H1 (cell line): ENCODE measurements around the gene CLEC14A. TPM values are rescaled to one million over a fixed set of nuclear protein-coding genes. Genes with fewer than 3 reads are reported as not detected.

Source experiments
- CTCF ChIA-PET: fragments of 300-600 bp; sonication (Branson Sonifier 250); formaldehyde crosslinking; loops from one replicate; lab custom pipeline; 2021; ENCODE audit not compliant: partially characterized antibody; lab: Charles Lee
- POLR2A ChIA-PET: fragments of 300-600 bp; sonication (Branson Sonifier 250); formaldehyde crosslinking; loops from one replicate; lab custom pipeline; 2021; ENCODE audit warnings: inconsistent platforms; ENCODE audit not compliant: partially characterized antibody; lab: Charles Lee
- DNase-seq, 2 experiments: peaks; one replicate each; pipeline versions ENCODE4 v3.0.0 to v3.0.0-alpha.2; 2010 to 2022; ENCODE audit warnings: low spot score in 2 of 2, low read depth in 1 of 2, mixed read lengths in 1 of 2
- FAIRE-seq: peaks from 2 replicates; lab custom pipeline; 2011; peaks lifted over from hg19 to GRCh38; lab: Jason Lieb, UNC
- H2AFZ ChIP-seq: 2 replicates; pipeline ENCODE4 v1.8.1; 2012; ENCODE audit warnings: low read length, inconsistent platforms
- H2AK5ac ChIP-seq: 2 replicates; pipeline ENCODE4 v1.6.1; 2013; ENCODE audit warnings: low read depth, low read length
- H2BK120ac ChIP-seq: replicated peaks from 2 replicates; pipeline ENCODE3; 2013; ENCODE audit warnings: low read depth, low read length, inconsistent platforms
- H2BK12ac ChIP-seq: 2 replicates; pipeline ENCODE4 v1.6.1; 2013; ENCODE audit warnings: low read depth, low read length
- H2BK15ac ChIP-seq: 2 replicates; pipeline ENCODE4 v1.6.1; 2013; ENCODE audit warnings: low read length
- H2BK20ac ChIP-seq: 2 replicates; pipeline ENCODE4 v1.6.1; 2013; ENCODE audit warnings: low read length
- H2BK5ac ChIP-seq: 2 replicates; pipeline ENCODE4 v1.6.1; 2013; ENCODE audit warnings: low read depth, low read length
- H3K14ac ChIP-seq: 2 replicates; pipeline ENCODE4 v1.6.1; 2013; ENCODE audit warnings: inconsistent platforms; ENCODE audit not compliant: insufficient read length
- H3K18ac ChIP-seq: 2 replicates; pipeline ENCODE4 v1.6.1; 2013; ENCODE audit warnings: low read length; ENCODE audit errors: extremely low read depth
- H3K23ac ChIP-seq: 2 replicates; pipeline ENCODE4 v1.6.1; 2013; ENCODE audit warnings: inconsistent platforms; ENCODE audit not compliant: insufficient read length
- H3K23me2 ChIP-seq: 2 replicates; pipeline ENCODE4 v1.6.1; 2013; ENCODE audit warnings: low read depth, low read length
- H3K27ac ChIP-seq: 2 replicates; pipeline ENCODE4 v1.6.1; 2011; ENCODE audit warnings: low read depth, low read length, inconsistent platforms
- H3K27me3 ChIP-seq, 4 experiments: replicated peaks in 1 of 4; 1 replicate in 1 of 4; 2 replicates in 3 of 4; pipeline versions ENCODE4 v1.6.1 to v1.8.1; 2011 to 2013; ENCODE audit warnings: low read length in 3 of 4, mild to moderate bottlenecking in 3 of 4, inconsistent platforms in 2 of 4, mixed read lengths in 2 of 4, moderate library complexity in 1 of 4; ENCODE audit not compliant: control insufficient read depth in 3 of 4, insufficient read depth in 3 of 4; ENCODE audit errors: extremely low read depth in 1 of 4
- H3K36me3 ChIP-seq, 4 experiments: 2 replicates each; pipeline versions ENCODE4 v1.6.1 to v1.8.1; 2011 to 2013; ENCODE audit warnings: mild to moderate bottlenecking in 4 of 4, low read length in 3 of 4, moderate library complexity in 2 of 4, control low read depth in 1 of 4, inconsistent platforms in 1 of 4; ENCODE audit not compliant: insufficient read depth in 4 of 4, control insufficient read depth in 2 of 4
- H3K4ac ChIP-seq: replicated peaks from 2 replicates; pipeline ENCODE3; 2013; ENCODE audit warnings: low read length, low read depth, mixed read lengths, inconsistent platforms; ENCODE audit not compliant: insufficient read length
- H3K4me1 ChIP-seq, 4 experiments: replicated peaks in 1 of 4; 1 replicate in 1 of 4; 2 replicates in 3 of 4; pipeline versions ENCODE4 v1.6.1 to v1.8.1; 2011 to 2013; ENCODE audit warnings: low read length in 3 of 4, inconsistent platforms in 2 of 4, mixed read lengths in 1 of 4; ENCODE audit not compliant: insufficient read depth in 4 of 4, control insufficient read depth in 3 of 4
- H3K4me2 ChIP-seq, 2 experiments: 2 replicates each; pipeline versions ENCODE4 v1.6.1 to v1.8.1; 2011 to 2013; ENCODE audit warnings: low read depth in 2 of 2, low read length in 2 of 2, control low read depth in 1 of 2, inconsistent platforms in 1 of 2, mild to moderate bottlenecking in 1 of 2; ENCODE audit not compliant: insufficient read depth in 1 of 2
- H3K4me3 ChIP-seq, 4 experiments: fragments of 200-600, 300-600 bp in 1 of 4; sonication (generic), shearing (Covaris generic), sonication (Bioruptor Twin) in 1 of 4; 2 replicates each; pipeline versions ENCODE4 v1.5.1 to v1.8.1; 2011 to 2016; ENCODE audit warnings: low read length in 4 of 4, low read depth in 3 of 4, control low read depth in 2 of 4, inconsistent platforms in 2 of 4, mild to moderate bottlenecking in 2 of 4, mixed read lengths in 1 of 4, moderate library complexity in 1 of 4; ENCODE audit not compliant: insufficient read depth in 2 of 4; ENCODE audit errors: extremely low read depth in 1 of 4
- H3K56ac ChIP-seq: replicated peaks from 2 replicates; pipeline ENCODE3; 2013; ENCODE audit warnings: low read depth, mild to moderate bottlenecking, mixed read lengths, low read length, inconsistent platforms; ENCODE audit not compliant: insufficient read length
- H3K79me1 ChIP-seq: 2 replicates; pipeline ENCODE4 v1.6.1; 2013; ENCODE audit warnings: low read depth, low read length, control low read depth
- H3K79me2 ChIP-seq, 2 experiments: 2 replicates each; pipeline versions ENCODE4 v1.6.1 to v1.8.1; 2012 to 2013; ENCODE audit warnings: low read length in 2 of 2, mild to moderate bottlenecking in 2 of 2, inconsistent platforms in 1 of 2; ENCODE audit not compliant: insufficient read depth in 2 of 2, control insufficient read depth in 1 of 2
- H3K9ac ChIP-seq, 4 experiments: replicated peaks in 1 of 4; 1 replicate in 1 of 4; 2 replicates in 3 of 4; pipeline versions ENCODE4 v1.6.1 to v1.8.1; 2011 to 2013; ENCODE audit warnings: low read depth in 3 of 4, low read length in 3 of 4, control low read depth in 2 of 4, mild to moderate bottlenecking in 2 of 4, moderate library complexity in 2 of 4, inconsistent platforms in 1 of 4; ENCODE audit errors: extremely low read depth in 1 of 4
- H3K9me3 ChIP-seq, 2 experiments: 2 replicates each; pipeline versions ENCODE4 v1.6.1 to v1.8.1; 2012 to 2013; ENCODE audit warnings: mild to moderate bottlenecking in 2 of 2, moderate library complexity in 2 of 2, control low read depth in 1 of 2, inconsistent platforms in 1 of 2, low read depth in 1 of 2, low read length in 1 of 2, mixed read lengths in 1 of 2; ENCODE audit not compliant: insufficient read depth in 2 of 2
- H4K20me1 ChIP-seq, 2 experiments: replicated peaks in 1 of 2; 2 replicates each; pipeline versions ENCODE3 to v1.8.1; 2011 to 2013; ENCODE audit warnings: inconsistent platforms in 2 of 2, low read length in 2 of 2, mild to moderate bottlenecking in 1 of 2; ENCODE audit not compliant: insufficient read depth in 2 of 2, control insufficient read depth in 1 of 2
- H4K5ac ChIP-seq: 2 replicates; pipeline ENCODE4 v1.6.1; 2013; ENCODE audit warnings: low read length, low read depth, mixed read lengths, inconsistent platforms; ENCODE audit not compliant: insufficient read length
- H4K8ac ChIP-seq: 2 replicates; pipeline ENCODE4 v1.8.0; 2013; ENCODE audit warnings: mild to moderate bottlenecking, moderate library complexity, low read length, inconsistent platforms; ENCODE audit not compliant: insufficient read depth; ENCODE audit errors: extremely low read depth
- H4K91ac ChIP-seq: replicated peaks from 2 replicates; pipeline ENCODE3; 2013; ENCODE audit warnings: low read length, mixed read lengths, inconsistent platforms; ENCODE audit not compliant: insufficient read length
- CBX8 ChIP-seq: fragments of 300-800, 300-1000 bp; sonication (generic); IDR thresholded peaks from 2 replicates; pipeline ENCODE4 v1.7.1; 2016; ENCODE audit warnings: low read depth, low read length, borderline replicate concordance
- CHD1 ChIP-seq: IDR thresholded peaks from 2 replicates; pipeline ENCODE4 v1.6.1; 2012; ENCODE audit warnings: low read depth, low read length, improper control_type of control experiment
- CHD2 ChIP-seq: IDR thresholded peaks from 2 replicates; pipeline ENCODE4 v1.6.1; 2012; ENCODE audit warnings: low read length, improper control_type of control experiment
- CREB1 ChIP-seq: IDR thresholded peaks from 2 replicates; pipeline ENCODE4 v1.6.1; 2012; ENCODE audit warnings: inconsistent platforms
- CTBP2 ChIP-seq: IDR thresholded peaks from 2 replicates; pipeline ENCODE4 v1.7.0; 2011; ENCODE audit warnings: borderline replicate concordance, mild to moderate bottlenecking, moderate library complexity, mixed read lengths, low read length; ENCODE audit not compliant: insufficient read depth, insufficient read length
- JUND ChIP-seq: IDR thresholded peaks from 2 replicates; pipeline ENCODE4 v1.6.1; 2011; ENCODE audit warnings: mild to moderate bottlenecking, improper control_type of control experiment, low read length
- RAD21 ChIP-seq, 2 experiments: IDR thresholded peaks in 1 of 2; conservative IDR thresholded peaks in 1 of 2; 2 replicates each; pipeline ENCODE4 v1.6.1; 2011; ENCODE audit warnings: low read depth in 2 of 2, low read length in 2 of 2, improper control_type of control experiment in 1 of 2, inconsistent platforms in 1 of 2, mild to moderate bottlenecking in 1 of 2, moderate library complexity in 1 of 2
- SAP30 ChIP-seq: fragments of 300-600 bp; sonication (generic); IDR thresholded peaks from 2 replicates; pipeline ENCODE4 v1.7.1; 2012; ENCODE audit warnings: low read length, moderate library complexity, mild to moderate bottlenecking, inconsistent platforms; ENCODE audit not compliant: insufficient read depth, insufficient replicate concordance
- SIN3A ChIP-seq, 2 experiments: IDR thresholded peaks in 1 of 2; conservative IDR thresholded peaks in 1 of 2; 2 replicates each; pipeline ENCODE4 v1.6.1; 2011 to 2012; ENCODE audit warnings: low read length in 2 of 2, improper control_type of control experiment in 1 of 2, low read depth in 1 of 2, mild to moderate bottlenecking in 1 of 2
- SP1 ChIP-seq: IDR thresholded peaks from 2 replicates; pipeline ENCODE4 v1.6.1; 2011; ENCODE audit warnings: low read depth, low read length
- WGBS, 2 experiments: shearing (Covaris generic) in 1 of 2; methylation state at CpG; one replicate each; pipeline versions ENCODE4 v1.1.6 to v1.1.7; 2013 to 2015; ENCODE audit warnings: low lambda C conversion rate in 2 of 2, mixed read lengths in 2 of 2, inconsistent platforms in 1 of 2, low coverage in 1 of 2, missing lambda C conversion rate in 1 of 2; ENCODE audit not compliant: insufficient replicate concordance in 2 of 2, insufficient coverage in 1 of 2, insufficient read length in 1 of 2; ENCODE audit errors: extremely low coverage in 1 of 2, missing lambda C conversion rate in 1 of 2; 5-methylcytosine and 5-hydroxymethylcytosine counted together
- polyA plus RNA-seq, 7 experiments: library from polyadenylated mRNA; depleted of rRNA in 3 of 7; stranded (reverse) in 5 of 7; unstranded in 2 of 7; fragments of >200 nt in 5 of 7; fragments of 200-250 nt in 2 of 7; gene quantifications; 1 replicate in 5 of 7; 2 replicates in 1 of 7; 4 replicates in 1 of 7; pipeline versions ENCODE4 v1.2.1 to v1.2.3, GENCODE V29; 2011 to 2013; ENCODE audit warnings: missing spikeins in 2 of 7, mixed read lengths in 2 of 7
- total RNA-seq: library from RNA; stranded (reverse); fragmentation: NEBNext Ultra II Directional; extraction: Animal tissue kit (Norgen Biotek cat#: 25700); gene quantifications from 2 replicates; pipeline ENCODE4 v1.2.1, GENCODE V29; 2021
- TF ChIP-seq, protein P1 (sequence below): IDR thresholded peaks from 2 replicates; pipeline ENCODE4 v1.6.1; 2012; ENCODE audit warnings: inconsistent platforms
- TF ChIP-seq, protein P2 (sequence below): IDR thresholded peaks from 2 replicates; pipeline ENCODE4 v1.6.1; 2011; ENCODE audit warnings: low read depth, mild to moderate bottlenecking, low read length; ENCODE audit not compliant: insufficient read depth

Gene CLEC14A
- total and polyA plus RNA-seq, 2 of the 8 experiments (the other 6 are each of a cell fraction or from before 2014, with no cell fraction given): 0.09 to 0.13 TPM

DNA sequence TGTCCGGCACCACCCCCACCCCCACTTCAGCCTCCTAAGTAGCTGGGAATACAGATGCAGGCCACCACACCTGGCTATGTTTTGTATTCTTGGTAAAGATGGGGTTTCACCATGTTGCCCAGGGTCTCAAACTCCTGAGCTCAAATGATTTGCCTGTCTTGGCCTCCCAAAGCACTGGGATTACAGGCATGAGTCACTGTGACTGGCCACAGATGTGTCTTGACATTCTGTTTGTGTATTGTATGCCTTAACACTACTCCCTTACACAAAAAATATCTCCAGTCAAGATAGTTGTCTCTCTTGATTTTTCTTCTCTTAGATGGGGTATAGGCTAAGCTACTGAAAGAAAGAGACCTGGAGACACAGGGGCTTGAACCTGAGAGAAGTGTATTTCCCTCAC, 17.6 kb downstream of the CLEC14A start:
- Histone ChIP-seq H2AFZ (no peak overlapping the region), H3K56ac (no peak overlapping the region), H3K4me3 (no peak overlapping the region), H4K8ac (no peak overlapping the region), H4K91ac (no peak overlapping the region), H3K4me2 (no peak overlapping the region), H3K18ac (no peak overlapping the region), H3K4ac (no peak overlapping the region), H3K23ac (no peak overlapping the region), H2BK20ac (no peak overlapping the region), H2AK5ac (no peak overlapping the region), H3K36me3 (no peaks in the 10 kb centered on the region), H2BK12ac (no peak overlapping the region), H4K5ac (no peak overlapping the region), H3K9ac (no peak overlapping the region), H3K4me1 (no peaks in the 10 kb centered on the region), H2BK120ac (no peak overlapping the region), H3K27ac (no peak overlapping the region), H3K79me2 (no peaks in the 10 kb centered on the region), H3K9me3 (no peaks in the 10 kb centered on the region), H3K79me1 (no peaks in the 10 kb centered on the region), H3K27me3 (peaks cover 0 to 4% (median 2%) of the 10 kb centered on the region in 4 experiments; a peak in 4 of 7 replicates), H3K14ac (no peak overlapping the region), H3K23me2 (no peaks in the 10 kb centered on the region), H2BK5ac (no peak overlapping the region), H4K20me1 (no peaks in the 10 kb centered on the region), H2BK15ac (no peak overlapping the region)
- 86% methylated on average over 1 of the region's 1 CpG; no CpG with 5 or more reads in 1 of the 2 experiments for whole genome bisulfite sequencing, 2 experiments
- DNase-seq (no peak), FAIRE-seq (no peak)
- CTCF ChIA-PET: interaction anchor here (0.7 to 2.9 kb wide), 4 partner anchors 11 to 421 kb away, joined by 3 to 8 read pairs (median 4); no protein-coding TSS in a partner anchor
- POLR2A ChIA-PET: interaction anchor here (0.7 to 2.1 kb wide), 2 partner anchors 15 to 30 kb away, joined by 4 to 5 read pairs; partner anchors contain the start of gene SSTR1
- TF ChIP-seq JUND (no peak), CREB1 (no peak), CBX8 (no peak), SP1 (no peak), CHD2 (no peak), CTBP2 (no peak), CHD1 (no peak), SAP30 (no peak), SIN3A (conservative IDR thresholded peaks at IDR 0.05 in 1 of 2, IDR thresholded peaks at IDR 0.05 in 1 of 2; ENCODE audit: low read depth in 1 of 2, low read length in 2 of 2) (no peak), RAD21 (IDR thresholded peaks at IDR 0.05 in 1 of 2, conservative IDR thresholded peaks at IDR 0.05 in 1 of 2; ENCODE audit: low read depth in 2 of 2, low read length in 2 of 2) (no peak)
- TF ChIP-seq, protein P1, sequence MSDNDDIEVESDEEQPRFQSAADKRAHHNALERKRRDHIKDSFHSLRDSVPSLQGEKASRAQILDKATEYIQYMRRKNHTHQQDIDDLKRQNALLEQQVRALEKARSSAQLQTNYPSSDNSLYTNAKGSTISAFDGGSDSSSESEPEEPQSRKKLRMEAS: no peak
- TF ChIP-seq, protein P2, sequence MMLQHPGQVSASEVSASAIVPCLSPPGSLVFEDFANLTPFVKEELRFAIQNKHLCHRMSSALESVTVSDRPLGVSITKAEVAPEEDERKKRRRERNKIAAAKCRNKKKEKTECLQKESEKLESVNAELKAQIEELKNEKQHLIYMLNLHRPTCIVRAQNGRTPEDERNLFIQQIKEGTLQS: no peak
